Colon (tissue), 2 donors: ENCODE measurements around the gene LLGL1.

Experiments
- FAIRE-seq: peaks from 2 replicates; lab custom pipeline; 2012; peaks lifted over from hg19 to GRCh38; lab: Jason Lieb, UNC
- donor health status: control.
- donor health status: control.

LLGL1 gene

DNA sequence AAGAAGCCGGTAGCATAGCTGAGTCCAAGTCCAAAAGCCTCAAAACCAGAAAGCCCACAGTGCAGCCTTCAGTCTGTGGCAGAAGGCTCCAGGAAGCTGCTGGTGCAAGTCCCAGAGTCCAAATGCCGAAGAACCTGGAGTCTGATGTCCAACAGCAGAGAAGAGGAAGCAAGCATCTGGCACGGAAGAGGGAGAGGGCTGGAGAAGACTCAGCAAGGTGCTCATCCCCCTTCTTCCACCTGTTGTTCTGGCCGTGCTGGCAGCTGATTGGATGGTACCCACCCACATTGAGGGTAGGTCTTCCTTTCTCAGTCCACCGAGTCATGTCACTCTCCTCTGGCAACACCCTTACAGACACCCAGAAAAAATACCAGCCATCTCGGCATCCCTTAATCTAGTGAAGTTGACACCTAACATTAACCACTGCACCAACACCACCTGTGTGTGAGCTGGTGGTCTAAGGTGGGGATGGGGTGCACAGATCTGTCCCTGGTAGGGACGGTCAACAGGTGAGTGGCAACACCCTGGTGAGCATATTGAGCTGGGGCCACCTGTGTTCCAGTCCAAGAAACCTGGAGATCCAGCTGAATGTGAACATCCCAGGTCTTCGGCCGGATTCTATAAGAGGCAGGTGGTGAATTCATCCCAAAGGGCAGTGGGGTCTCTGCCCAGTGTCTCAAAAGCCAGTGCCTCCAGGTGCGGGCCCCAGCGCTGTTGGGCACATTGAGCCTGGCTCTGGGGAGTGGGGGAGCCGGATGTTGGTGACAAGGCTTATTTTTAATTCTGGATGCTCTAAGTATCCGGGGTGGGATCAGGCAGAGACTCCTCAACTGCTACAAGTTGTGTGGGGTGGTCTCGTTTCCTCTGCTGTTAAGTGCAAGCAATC, 44.9 kb downstream of the LLGL1 start:
- FAIRE-seq: no peak

GRCh38 chr17:18277076-18277475, 51.6 kb downstream of the LLGL1 start:
- FAIRE-seq: no peak

- no peak for FAIRE-seq
Observed at GRCh38 chr17:18278867-18279266, 53.4 kb downstream of the LLGL1 start.

DNA sequence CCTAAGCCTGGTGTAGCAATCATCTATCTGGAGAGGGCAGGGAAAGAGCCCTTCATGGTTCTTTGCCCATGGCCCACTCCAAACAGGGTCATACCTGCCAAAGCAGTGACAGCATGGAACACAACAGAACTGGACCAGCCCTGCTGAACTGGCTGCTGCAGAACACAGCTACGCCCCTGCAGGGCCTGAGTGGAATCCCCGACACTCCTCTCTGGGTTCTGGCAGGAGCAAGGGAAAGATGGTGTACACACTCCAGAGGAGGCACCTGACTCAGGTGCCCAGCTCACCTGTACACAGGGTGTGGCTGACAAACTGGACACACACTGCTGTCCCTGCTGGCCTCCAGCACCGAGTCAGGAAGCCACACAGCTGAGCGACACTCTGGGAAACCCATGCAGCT, 54.8 kb downstream of the LLGL1 start:
- no peak for FAIRE-seq

DNA sequence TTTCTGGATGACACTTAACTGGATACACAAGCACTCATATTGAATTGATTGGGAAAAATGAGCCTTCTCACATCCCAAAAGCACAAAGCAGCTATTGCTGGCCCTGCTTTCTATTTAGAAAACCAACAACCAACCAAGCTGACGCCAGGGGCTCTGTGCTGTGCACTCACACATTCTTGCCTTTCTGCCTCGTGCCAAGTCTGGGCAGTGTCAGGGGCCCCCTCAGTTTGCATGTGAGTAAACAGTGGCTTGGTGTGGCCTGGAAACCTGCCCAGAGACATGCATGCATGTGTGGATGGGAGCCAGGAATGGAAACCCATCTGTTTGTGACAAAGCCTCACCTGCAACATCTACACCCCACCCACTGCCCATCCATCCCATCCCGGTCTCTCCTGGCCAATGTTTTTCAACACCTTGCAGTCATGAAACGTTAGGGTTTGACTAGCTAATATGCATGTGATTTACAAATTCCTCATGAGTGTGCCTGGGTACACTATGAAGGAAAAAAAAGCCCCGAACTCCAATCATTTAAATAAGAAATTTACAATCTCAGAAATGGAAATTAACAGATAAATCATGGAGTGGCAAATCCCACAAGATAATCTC, 55.4 kb downstream of the LLGL1 start:
- FAIRE-seq: no peak

- no peak for FAIRE-seq
Observed at GRCh38 chr17:18281788-18282187, 56.4 kb downstream of the LLGL1 start.

DNA sequence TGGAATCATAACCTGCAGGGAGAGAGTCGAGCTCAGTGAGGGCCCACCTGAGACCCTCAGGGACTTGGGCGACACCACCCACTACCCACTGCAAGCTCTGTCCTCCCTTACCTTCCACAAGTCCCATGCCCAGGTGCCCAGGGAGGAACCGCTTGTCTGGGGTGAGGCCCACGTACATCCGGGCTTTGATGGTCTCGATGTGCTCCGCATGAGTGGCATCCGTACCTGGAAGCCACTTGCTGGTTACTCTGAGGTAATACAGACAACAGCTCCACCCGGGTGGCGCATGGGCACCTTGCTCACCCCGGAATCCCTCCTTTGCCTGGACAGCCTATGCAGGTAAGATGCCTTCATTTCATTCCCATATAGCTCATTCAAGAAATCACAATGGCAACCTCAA, 59.9 kb downstream of the LLGL1 start:
- no peak for FAIRE-seq

GRCh38 chr17:18291718-18292540, 66.5 kb downstream of the LLGL1 start:
- FAIRE-seq: no peak
